Heart right ventricle (tissue), 16 donors: ENCODE measurements around the gene OR52A5. TPM values are rescaled to one million over a fixed set of nuclear protein-coding genes. Genes with fewer than 3 reads are reported as not detected.

Experiments
- ATAC-seq, 8 donors: fragments of 200-7000 bp; cut with Tn5 transposase; one replicate each; pipeline ENCODE4 v1.9.1; 2020; ENCODE audit warnings: mild to moderate bottlenecking in 8 of 8, moderate library complexity in 8 of 8, moderate number of reproducible peaks in 1 of 8
- DNase-seq, 2 donors: peaks; one replicate each; pipeline ENCODE4 v3.0.0-alpha.2; 2020
- H3K27ac ChIP-seq, 10 donors: fragments of 200-600 bp; sonication (generic) in 2 of 10; one replicate each; pipeline versions ENCODE4 v1.5.0 to v1.8.0; 2020 to 2022; ENCODE audit warnings: mild to moderate bottlenecking in 3 of 10
- H3K27me3 ChIP-seq, 7 donors: fragments of 200-600 bp; one replicate each; pipeline ENCODE4 v1.8.0; 2021 to 2022; ENCODE audit warnings: mild to moderate bottlenecking in 2 of 7
- H3K36me3 ChIP-seq, 9 donors: fragments of 200-600 bp; sonication (generic) in 1 of 9; one replicate each; pipeline versions ENCODE4 v1.5.0 to v1.8.0; 2020 to 2022; ENCODE audit warnings: mild to moderate bottlenecking in 2 of 9
- H3K4me1 ChIP-seq, 9 donors: fragments of 200-600 bp; sonication (generic) in 1 of 9; one replicate each; pipeline versions ENCODE4 v1.5.0 to v1.8.0; 2020 to 2022; ENCODE audit warnings: mild to moderate bottlenecking in 4 of 9
- H3K4me3 ChIP-seq, 10 donors: fragments of 200-600 bp; sonication (generic) in 2 of 10; one replicate each; pipeline versions ENCODE4 v1.5.0 to v1.8.0; 2020 to 2022; ENCODE audit warnings: mild to moderate bottlenecking in 7 of 10, moderate library complexity in 2 of 10
- H3K9me3 ChIP-seq, 11 donors: fragments of 200-600 bp in 10 of 11; sonication (generic) in 2 of 11; one replicate each; pipeline versions ENCODE4 v1.5.0 to v1.8.0; 2013 to 2022; ENCODE audit warnings: mild to moderate bottlenecking in 2 of 11, control low read depth in 1 of 11, moderate library complexity in 1 of 11
- CTCF ChIP-seq, 9 donors: fragments of 200-600 bp; sonication (generic) in 2 of 9; IDR thresholded peaks; one replicate each; pipeline versions ENCODE4 v1.5.0 to v1.8.0; 2021 to 2022; ENCODE audit warnings: antibody characterized with exemption in 9 of 9, mild to moderate bottlenecking in 5 of 9, moderate library complexity in 1 of 9
- WGBS, 2 donors: extraction: QIAGEN DNeasy Blood & Tissue Kit; methylation state at CpG; one replicate each; pipeline ENCODE4 v1.1.7; 2013; ENCODE audit warnings: inconsistent platforms in 1 of 2; 5-methylcytosine and 5-hydroxymethylcytosine counted together
- intact Hi-C, 10 donors: fragments of 100-400 bp; cut with DNase I; formaldehyde crosslinking; loops; one replicate each; pipeline versions ENCODE4 v1.11.1 to v1.14.2; 2022
- polyA plus RNA-seq, 2 donors: library from polyadenylated mRNA; stranded (reverse); fragments of 200-250 nt; gene quantifications; one replicate each; pipeline ENCODE4 v1.2.3, GENCODE V29; 2013
- total RNA-seq, 10 donors: library from RNA; stranded (reverse); fragmentation: NEBNext Ultra II Directional in 3 of 10; extraction: Animal tissue kit (Norgen Biotek cat#: 25700) in 3 of 10; gene quantifications; one replicate each; pipeline versions ENCODE4 v1.2.1 to v1.2.4, GENCODE V29; 2021 to 2023
- donor health status: Arrhythmogenic right ventricular cardiomyopathy.
- donor health status: ischemic (EF 13 %, LVEDD 7.1; RV severe dilation, severe dysfunction).
- donor health status: healthy with polysubstance abuse.
- donor health status: DM: no; HTN: yes; CAD: no.
- donor health status: DM: no; HTN: no; CAD: no.
- donor health status: ischemic (EF 25% LVEDD 6.9; RV normal size, moderate dysfunction).
- donor health status: ischemic (EF 25% LVEDD 5.7; RV mildly dilated, moderate dysfunction).
- donor health status: healthy.
- donor health status: DM: yes; HTN: yes; CAD: no.
- donor health status: Ischemic cardiomyopathy.
- donor health status: ischemic (EF 35%, LVEDD 5.7; RV mildly dilated, moderate dysfunction).
- donor health status: nonischemic (EF 11% LVEDD 7.7; RV severe dilation, severe dysfunction).
- donor health status: DM: yes; HTN: yes; CAD: no.
- donor health status: PGD.
- donor health status: ischemic (EF 29% LVEDD 5.4; RV normal size, mild dysfunction).
- donor health status: nonischemic (EF 23%, LVEDD 6.1; RV moderate dilation, normal function).

OR52A5 gene
- total and polyA plus RNA-seq, 12 donors: not detected

- H3K27ac ChIP-seq: no peak overlapping the region
- intact Hi-C loops: no loop called here
- H3K4me3 ChIP-seq: no peak overlapping the region
- WGBS, 2 donors: 63 to 69% methylated on average over 2 of the region's 2 CpGs
- no peaks in the 10 kb centered on the region for H3K9me3 ChIP-seq
- no peak for ATAC-seq
- no peaks in the 10 kb centered on the region for H3K4me1 ChIP-seq
- H3K27me3 ChIP-seq: peaks cover 0 to 4% (median 0%) of the 10 kb centered on the region in 7 donors
- H3K36me3 ChIP-seq: no peaks in the 10 kb centered on the region
- DNase-seq: no peak
- no peak for TF ChIP-seq CTCF (IDR thresholded peaks at IDR 0.05)
Observed at GRCh38 chr11:5081405-5081804, 56.8 kb downstream of the OR52A5 start.

Other genes starting within 250 kb of the OR52A5 start
- not detected for gene OR51A7, start 234.6 kb downstream of the OR52A5 start, total RNA-seq
- gene OR51A7, start 234.6 kb downstream of the OR52A5 start, polyA plus RNA-seq: not detected
- not detected for gene OR51G2, start 219.0 kb downstream of the OR52A5 start, total RNA-seq
- not detected for gene OR51G2, start 219.0 kb downstream of the OR52A5 start, polyA plus RNA-seq
- not detected for gene OR51G1, start 214.0 kb downstream of the OR52A5 start, total RNA-seq
- not detected for gene OR51G1, start 214.0 kb downstream of the OR52A5 start, polyA plus RNA-seq
- not detected for gene OR51A4, start 190.8 kb downstream of the OR52A5 start, total RNA-seq
- gene OR51A4, start 190.8 kb downstream of the OR52A5 start, polyA plus RNA-seq: not detected
- gene OR51A2, start 182.6 kb downstream of the OR52A5 start, total RNA-seq: not detected
- not detected for gene OR51A2, start 182.6 kb downstream of the OR52A5 start, polyA plus RNA-seq
- gene OR51L1, start 143.5 kb downstream of the OR52A5 start, total RNA-seq: not detected
- not detected for gene OR51L1, start 143.5 kb downstream of the OR52A5 start, polyA plus RNA-seq
- not detected for gene OR52J3, start 91.8 kb downstream of the OR52A5 start, total RNA-seq
- not detected for gene OR52J3, start 91.8 kb downstream of the OR52A5 start, polyA plus RNA-seq
- not detected for gene OR52E2, start 78.7 kb downstream of the OR52A5 start, total RNA-seq
- not detected for gene OR52E2, start 78.7 kb downstream of the OR52A5 start, polyA plus RNA-seq
- gene OR52E1, start 68.8 kb downstream of the OR52A5 start, total RNA-seq: not detected
- gene OR52E1, start 68.8 kb downstream of the OR52A5 start, polyA plus RNA-seq: not detected
- not detected for gene OR52A1, start 16.4 kb upstream of the OR52A5 start, total RNA-seq
- gene OR52A1, start 16.4 kb upstream of the OR52A5 start, polyA plus RNA-seq: not detected
- gene OR51V1, start 62.3 kb upstream of the OR52A5 start, total RNA-seq: not detected
- gene OR51V1, start 62.3 kb upstream of the OR52A5 start, polyA plus RNA-seq: not detected
- gene HBB, start 88.7 kb upstream of the OR52A5 start, total RNA-seq: 1,000 to 10,000 TPM in 1 of 10 donors, 100 to 1,000 TPM in 9; 188 to 1,566 (median 288) TPM
- 10 to 100 TPM in 1 of 2 donors, not detected in 1; 39.1 TPM for gene HBB, start 88.7 kb upstream of the OR52A5 start, polyA plus RNA-seq
- gene HBD, start 96.1 kb upstream of the OR52A5 start, total RNA-seq: 1 to 10 TPM in 1 of 10 donors, under 1 TPM in 3, not detected in 6; 0.41 to 5.3 (median 0.73) TPM
- not detected for gene HBD, start 96.1 kb upstream of the OR52A5 start, polyA plus RNA-seq
- gene HBG1, start 111.5 kb upstream of the OR52A5 start, total RNA-seq: under 1 TPM in 1 of 10 donors, not detected in 9; 0.30 TPM
- gene HBG1, start 111.5 kb upstream of the OR52A5 start, polyA plus RNA-seq: under 1 TPM in 1 of 2 donors, not detected in 1; 0.20 TPM
- gene HBG2, start 116.4 kb upstream of the OR52A5 start, total RNA-seq: 1 to 10 TPM in 1 of 10 donors, under 1 TPM in 2, not detected in 7; 0.41 to 1.0 (median 0.45) TPM
- under 1 TPM in 1 of 2 donors, not detected in 1; 0.12 TPM for gene HBG2, start 116.4 kb upstream of the OR52A5 start, polyA plus RNA-seq
- not detected for gene HBE1, start 131.6 kb upstream of the OR52A5 start, total RNA-seq
- gene HBE1, start 131.6 kb upstream of the OR52A5 start, polyA plus RNA-seq: not detected
- not detected for gene OR51B4, start 163.6 kb upstream of the OR52A5 start, total RNA-seq
- gene OR51B4, start 163.6 kb upstream of the OR52A5 start, polyA plus RNA-seq: not detected
- not detected for gene OR51B2, start 185.9 kb upstream of the OR52A5 start, total RNA-seq
- gene OR51B2, start 185.9 kb upstream of the OR52A5 start, polyA plus RNA-seq: not detected
- under 1 TPM in 2 of 10 donors, not detected in 8; 0.25 to 0.46 TPM for gene OR51B5, start 205.2 kb upstream of the OR52A5 start, total RNA-seq
- not detected for gene OR51B5, start 205.2 kb upstream of the OR52A5 start, polyA plus RNA-seq
- not detected for gene OR51B6, start 213.2 kb upstream of the OR52A5 start, total RNA-seq
- gene OR51B6, start 213.2 kb upstream of the OR52A5 start, polyA plus RNA-seq: not detected
- not detected for gene OR51M1, start 245.5 kb upstream of the OR52A5 start, total RNA-seq
- not detected for gene OR51M1, start 245.5 kb upstream of the OR52A5 start, polyA plus RNA-seq